ENCODE results near the gene FAT4. TPM values are rescaled to one million over a fixed set of nuclear protein-coding genes. Genes with fewer than 3 reads are reported as not detected.

FAT4 gene
- total RNA-seq, 1 experiment from 2014 or later, result 4.5 TPM

DNA sequence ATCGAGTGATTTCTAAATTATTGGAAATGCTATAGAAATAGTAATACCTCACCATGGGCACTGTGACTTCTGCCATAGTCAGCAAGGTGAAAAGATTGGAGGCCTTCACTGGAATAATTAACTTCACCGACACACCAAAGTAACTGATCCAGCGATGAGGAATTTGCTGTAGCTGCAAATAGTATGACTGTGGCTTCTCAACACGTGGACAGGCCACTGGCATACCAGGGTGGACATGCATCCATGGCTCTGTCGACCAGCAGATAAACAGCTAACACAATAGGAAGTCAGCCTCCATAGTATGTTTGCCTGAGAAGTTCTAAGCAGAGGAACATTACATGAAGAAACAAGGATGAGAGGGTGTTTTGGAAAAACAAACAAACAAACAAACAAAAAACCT lies 10.9 kb upstream of the FAT4 start:
- intact Hi-C loops (cut with micrococcal nuclease; ENCODE audit: unreplicated experiment), result no loop called here
- Histone ChIP-seq H3K36me3 (ENCODE audit: low read depth) (no peaks in the 10 kb centered on the region), H3K9me2 (ENCODE audit: insufficient read depth) (no peaks in the 10 kb centered on the region), H2AFZ (no peak overlapping the region), H4K20me1 (ENCODE audit: insufficient read depth) (no peaks in the 10 kb centered on the region), H3K27ac (no peak overlapping the region), H3K4me3 (no peak overlapping the region), H3K27me3 (ENCODE audit: insufficient read depth, low read depth) (no peaks in the 10 kb centered on the region), H3F3A (ENCODE audit: insufficient read depth, low read depth) (no peaks in the 10 kb centered on the region), H3K4me2 (no peak overlapping the region), H3K9me3 (ENCODE audit: insufficient read depth, low read depth) (no peaks in the 10 kb centered on the region), H3K79me2 (ENCODE audit: low read depth) (no peaks in the 10 kb centered on the region), H3K4me1 (replicated peaks; ENCODE audit: insufficient read depth) (no peaks in the 10 kb centered on the region)
- no peak for TF ChIP-seq EZH2 (IDR thresholded peaks at IDR 0.05; ENCODE audit: low read depth)
- TF ChIP-seq, protein P1, sequence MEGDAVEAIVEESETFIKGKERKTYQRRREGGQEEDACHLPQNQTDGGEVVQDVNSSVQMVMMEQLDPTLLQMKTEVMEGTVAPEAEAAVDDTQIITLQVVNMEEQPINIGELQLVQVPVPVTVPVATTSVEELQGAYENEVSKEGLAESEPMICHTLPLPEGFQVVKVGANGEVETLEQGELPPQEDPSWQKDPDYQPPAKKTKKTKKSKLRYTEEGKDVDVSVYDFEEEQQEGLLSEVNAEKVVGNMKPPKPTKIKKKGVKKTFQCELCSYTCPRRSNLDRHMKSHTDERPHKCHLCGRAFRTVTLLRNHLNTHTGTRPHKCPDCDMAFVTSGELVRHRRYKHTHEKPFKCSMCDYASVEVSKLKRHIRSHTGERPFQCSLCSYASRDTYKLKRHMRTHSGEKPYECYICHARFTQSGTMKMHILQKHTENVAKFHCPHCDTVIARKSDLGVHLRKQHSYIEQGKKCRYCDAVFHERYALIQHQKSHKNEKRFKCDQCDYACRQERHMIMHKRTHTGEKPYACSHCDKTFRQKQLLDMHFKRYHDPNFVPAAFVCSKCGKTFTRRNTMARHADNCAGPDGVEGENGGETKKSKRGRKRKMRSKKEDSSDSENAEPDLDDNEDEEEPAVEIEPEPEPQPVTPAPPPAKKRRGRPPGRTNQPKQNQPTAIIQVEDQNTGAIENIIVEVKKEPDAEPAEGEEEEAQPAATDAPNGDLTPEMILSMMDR (conservative IDR thresholded peaks at IDR 0.05), result no peak
- BruUV-seq (replicated peaks), result no TSS peak
- CTCF ChIA-PET, result no interaction called here
- DNase-seq, result no peak
- POLR2A ChIA-PET (ENCODE audit: unreplicated experiment), result no interaction called here

DNA sequence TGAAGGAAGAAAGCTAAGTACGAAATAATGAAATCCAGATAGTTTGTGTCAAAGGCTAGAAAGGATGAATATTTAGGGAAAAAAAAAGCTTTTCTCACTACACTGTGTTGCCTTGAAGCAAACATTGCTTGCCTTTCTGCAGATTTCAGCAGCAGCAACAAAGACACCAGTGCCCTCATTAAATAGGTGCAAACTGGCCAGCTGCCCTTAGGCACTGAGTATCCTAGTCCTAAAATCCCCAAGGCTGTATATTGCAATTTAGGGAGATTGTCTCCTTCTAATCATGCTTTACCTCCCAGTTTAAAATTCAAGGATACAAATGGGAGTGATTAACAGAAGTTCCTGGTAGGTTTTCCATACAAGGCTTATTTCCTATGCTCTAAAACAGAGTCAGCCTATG lies 8.6 kb upstream of the FAT4 start:
- Histone ChIP-seq H3K4me3 (no peak overlapping the region), H3K27me3 (ENCODE audit: insufficient read depth, low read depth) (no peaks in the 10 kb centered on the region), H3K27ac (no peak overlapping the region), H3K4me1 (replicated peaks; ENCODE audit: insufficient read depth) (no peaks in the 10 kb centered on the region), H3K36me3 (ENCODE audit: low read depth) (no peaks in the 10 kb centered on the region), H3K9me3 (ENCODE audit: insufficient read depth, low read depth) (no peaks in the 10 kb centered on the region), H3K4me2 (no peak overlapping the region), H3K9me2 (ENCODE audit: insufficient read depth) (no peaks in the 10 kb centered on the region), H4K20me1 (ENCODE audit: insufficient read depth) (no peaks in the 10 kb centered on the region), H2AFZ (no peak overlapping the region), H3K79me2 (ENCODE audit: low read depth) (no peaks in the 10 kb centered on the region), H3F3A (ENCODE audit: insufficient read depth, low read depth) (no peaks in the 10 kb centered on the region)
- ChIA-PET POLR2A (ENCODE audit: unreplicated experiment) (no interaction called here), CTCF (no interaction called here)
- DNase-seq, result no peak
- no TSS peak for BruUV-seq (replicated peaks)
- intact Hi-C loops (cut with micrococcal nuclease; ENCODE audit: unreplicated experiment), result no loop called here
- TF ChIP-seq EZH2 (IDR thresholded peaks at IDR 0.05; ENCODE audit: low read depth), result no peak
- TF ChIP-seq, protein P1 (conservative IDR thresholded peaks at IDR 0.05), result no peak

DNA sequence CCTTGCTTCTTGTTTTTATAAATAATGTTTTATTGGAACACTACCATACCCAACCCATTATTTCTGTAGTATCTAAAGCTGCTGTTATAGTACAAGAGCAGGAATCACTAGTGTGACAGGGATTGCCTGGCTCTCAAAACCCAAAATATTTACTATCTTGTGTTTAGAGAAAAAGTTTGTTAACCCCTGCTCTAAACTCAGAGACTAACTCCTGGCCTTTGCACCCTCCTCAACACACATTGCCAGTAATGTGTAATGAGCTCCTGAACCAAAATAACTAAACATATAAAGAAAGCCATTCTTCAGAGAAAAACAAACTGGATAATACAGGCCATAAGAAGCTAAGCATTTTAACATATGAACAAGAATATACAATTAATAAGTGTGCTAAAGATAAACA lies 8.2 kb upstream of the FAT4 start:
- Histone ChIP-seq H3K9me3 (ENCODE audit: insufficient read depth, low read depth) (no peaks in the 10 kb centered on the region), H3F3A (ENCODE audit: insufficient read depth, low read depth) (no peaks in the 10 kb centered on the region), H3K27ac (no peak overlapping the region), H3K36me3 (ENCODE audit: low read depth) (no peaks in the 10 kb centered on the region), H3K79me2 (ENCODE audit: low read depth) (no peaks in the 10 kb centered on the region), H3K4me3 (no peak overlapping the region), H3K9me2 (ENCODE audit: insufficient read depth) (no peaks in the 10 kb centered on the region), H3K27me3 (ENCODE audit: insufficient read depth, low read depth) (no peaks in the 10 kb centered on the region), H4K20me1 (ENCODE audit: insufficient read depth) (no peaks in the 10 kb centered on the region), H3K4me2 (no peak overlapping the region), H3K4me1 (replicated peaks; ENCODE audit: insufficient read depth) (no peaks in the 10 kb centered on the region), H2AFZ (no peak overlapping the region)
- BruUV-seq (replicated peaks), result no TSS peak
- TF ChIP-seq, protein P1 (conservative IDR thresholded peaks at IDR 0.05), result no peak
- TF ChIP-seq EZH2 (IDR thresholded peaks at IDR 0.05; ENCODE audit: low read depth), result no peak
- DNase-seq, result no peak
- intact Hi-C loops (cut with micrococcal nuclease; ENCODE audit: unreplicated experiment), result no loop called here
- POLR2A ChIA-PET (ENCODE audit: unreplicated experiment), result no interaction called here
- CTCF ChIA-PET, result no interaction called here

Measured in PC-9 (cell line).